22Rv1 (cell line): ENCODE data around the gene GALNT1.

ENCODE experiments used
- ZFX ChIP-seq: fragments of 450-650 bp; IDR thresholded peaks from 2 replicates; pipeline ENCODE4 v1.6.1; 2017; ENCODE audit warnings: antibody characterized with exemption, borderline replicate concordance
- TF ChIP-seq, protein P1 (sequence below): fragments of 450-650 bp; IDR thresholded peaks from 2 replicates; pipeline ENCODE4 v1.5.1; 2017; ENCODE audit warnings: mild to moderate bottlenecking

DNA sequence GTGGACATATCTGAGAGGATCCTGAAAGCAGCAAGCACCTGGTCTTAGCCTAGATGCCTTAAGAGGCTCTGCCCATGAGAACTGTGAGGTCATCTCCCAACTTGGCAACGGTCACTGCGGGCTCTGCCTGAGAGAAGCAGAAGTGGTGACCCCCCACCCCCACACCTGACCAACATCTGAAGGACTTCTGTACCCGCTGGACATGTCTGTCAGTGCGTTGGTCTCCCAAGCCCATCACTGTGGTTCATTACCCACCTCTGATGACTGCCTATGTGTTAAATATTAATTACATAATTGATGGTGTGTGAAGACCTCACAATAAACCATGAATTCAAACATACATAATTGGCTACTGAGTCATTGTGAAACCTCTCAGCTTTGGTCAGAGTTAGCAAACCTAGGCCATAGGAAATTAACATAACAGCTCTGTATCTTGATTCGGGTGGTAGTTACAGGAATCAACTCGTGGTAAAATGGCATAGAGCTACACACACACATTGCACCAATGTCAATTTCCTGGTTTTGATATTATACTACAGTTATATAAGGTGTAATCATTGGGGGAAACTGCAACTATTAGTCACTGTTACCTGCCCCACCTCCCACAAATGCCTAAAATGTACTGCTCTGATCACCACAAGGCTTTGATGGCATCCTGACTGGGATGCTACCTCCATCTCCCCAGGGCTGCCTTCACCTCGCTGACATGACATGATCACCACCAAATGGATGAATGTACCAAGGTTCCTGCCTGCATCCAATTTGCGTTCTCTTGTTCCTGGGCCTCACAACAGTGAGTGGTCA lies 4.3 kb upstream of the GALNT1 start:
- TF ChIP-seq, protein P1, sequence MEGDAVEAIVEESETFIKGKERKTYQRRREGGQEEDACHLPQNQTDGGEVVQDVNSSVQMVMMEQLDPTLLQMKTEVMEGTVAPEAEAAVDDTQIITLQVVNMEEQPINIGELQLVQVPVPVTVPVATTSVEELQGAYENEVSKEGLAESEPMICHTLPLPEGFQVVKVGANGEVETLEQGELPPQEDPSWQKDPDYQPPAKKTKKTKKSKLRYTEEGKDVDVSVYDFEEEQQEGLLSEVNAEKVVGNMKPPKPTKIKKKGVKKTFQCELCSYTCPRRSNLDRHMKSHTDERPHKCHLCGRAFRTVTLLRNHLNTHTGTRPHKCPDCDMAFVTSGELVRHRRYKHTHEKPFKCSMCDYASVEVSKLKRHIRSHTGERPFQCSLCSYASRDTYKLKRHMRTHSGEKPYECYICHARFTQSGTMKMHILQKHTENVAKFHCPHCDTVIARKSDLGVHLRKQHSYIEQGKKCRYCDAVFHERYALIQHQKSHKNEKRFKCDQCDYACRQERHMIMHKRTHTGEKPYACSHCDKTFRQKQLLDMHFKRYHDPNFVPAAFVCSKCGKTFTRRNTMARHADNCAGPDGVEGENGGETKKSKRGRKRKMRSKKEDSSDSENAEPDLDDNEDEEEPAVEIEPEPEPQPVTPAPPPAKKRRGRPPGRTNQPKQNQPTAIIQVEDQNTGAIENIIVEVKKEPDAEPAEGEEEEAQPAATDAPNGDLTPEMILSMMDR, result no peak
- TF ChIP-seq ZFX, result no peak
